HepG2 (cell line): Measurements from ENCODE around the gene AHSG. TPM values are rescaled to one million over a fixed set of nuclear protein-coding genes. Genes with fewer than 3 reads are reported as not detected.

Experiments
- CBX2 ChIP-seq, 2 experiments: fragments of 200-600 bp in 1 of 2; sonication (generic); formaldehyde crosslinking in 1 of 2; IDR thresholded peaks; 2 replicates each; pipeline versions ENCODE4 v1.7.0 to v1.8.1; 2018 to 2022; ENCODE audit warnings: low read depth in 2 of 2, low read length in 1 of 2, mild to moderate bottlenecking in 1 of 2, missing genetic modification reagents in 1 of 2
- CERS6 ChIP-seq: sonication (generic); formaldehyde crosslinking; IDR thresholded peaks from 2 replicates; pipeline ENCODE4 v1.5.0; 2020; ENCODE audit warnings: missing genetic modification reagents
- CREM ChIP-seq, 2 experiments: sonication (generic) in 1 of 2; formaldehyde crosslinking in 1 of 2; IDR thresholded peaks; 2 replicates each; pipeline versions ENCODE4 v1.4.0 to v1.6.1; 2016 to 2020; ENCODE audit warnings: antibody characterized with exemption in 1 of 2, mild to moderate bottlenecking in 1 of 2, missing genetic modification reagents in 1 of 2
- CTCF ChIP-seq: sonication (generic); formaldehyde crosslinking; IDR thresholded peaks from 2 replicates; pipeline ENCODE4 v1.5.0; 2020; ENCODE audit warnings: mild to moderate bottlenecking, missing genetic modification reagents, moderate library complexity
- ETV5 ChIP-seq: IDR thresholded peaks from 2 replicates; pipeline ENCODE4 v1.6.1; 2018; ENCODE audit warnings: missing biosample characterization, missing genetic modification reagents, inconsistent platforms, borderline replicate concordance
- MNT ChIP-seq: fragments of 450-650 bp; IDR thresholded peaks from 2 replicates; pipeline ENCODE4 v1.6.1; 2016
- PAF1 ChIP-seq: IDR thresholded peaks from 2 replicates; pipeline ENCODE4 v1.6.1; 2016; ENCODE audit warnings: missing genetic modification reagents, missing compliant biosample characterization
- PAWR ChIP-seq: sonication (generic); formaldehyde crosslinking; IDR thresholded peaks from 2 replicates; pipeline ENCODE4 v1.4.0; 2020; ENCODE audit warnings: missing genetic modification reagents, mild to moderate bottlenecking, borderline replicate concordance
- PCBP1 ChIP-seq: fragments of 200-400 bp; formaldehyde crosslinking; IDR thresholded peaks from 2 replicates; pipeline ENCODE4 v1.6.1; 2017; ENCODE audit warnings: mild to moderate bottlenecking, low read depth, low read length, borderline replicate concordance
- PHB2 ChIP-seq: fragments of 450-650 bp; IDR thresholded peaks from 2 replicates; pipeline ENCODE4 v1.6.1; 2018; ENCODE audit not compliant: partially characterized antibody
- PRDM15 ChIP-seq: sonication (generic); formaldehyde crosslinking; IDR thresholded peaks from 2 replicates; pipeline ENCODE4 v1.4.0; 2020; ENCODE audit warnings: missing genetic modification reagents
- RFX1 ChIP-seq: fragments of 450-650 bp; IDR thresholded peaks from 2 replicates; pipeline ENCODE4 v1.6.1; 2017
- RFXANK ChIP-seq: IDR thresholded peaks from 2 replicates; pipeline ENCODE4 v1.6.1; 2016
- SNAI1 ChIP-seq: sonication (generic); formaldehyde crosslinking; IDR thresholded peaks from 2 replicates; pipeline ENCODE4 v1.5.0; 2020; ENCODE audit warnings: mild to moderate bottlenecking, missing genetic modification reagents, borderline replicate concordance
- SNRNP70 ChIP-seq: fragments of 200-400 bp; formaldehyde crosslinking; IDR thresholded peaks from 2 replicates; pipeline ENCODE4 v1.6.1; 2017; ENCODE audit warnings: mild to moderate bottlenecking, low read depth, low read length, moderate library complexity
- TGIF2 ChIP-seq: IDR thresholded peaks from 2 replicates; pipeline ENCODE4 v1.6.1; 2016; ENCODE audit warnings: control low read depth, missing compliant biosample characterization
- ZNF101 ChIP-seq: sonication (generic); formaldehyde crosslinking; IDR thresholded peaks from 2 replicates; pipeline ENCODE4 v1.4.0; 2020; ENCODE audit warnings: mild to moderate bottlenecking, low read depth, missing genetic modification reagents, borderline replicate concordance
- ZNF30 ChIP-seq: sonication (generic); formaldehyde crosslinking; IDR thresholded peaks from 2 replicates; pipeline ENCODE4 v1.5.0; 2020; ENCODE audit warnings: mild to moderate bottlenecking, missing genetic modification reagents
- ZNF496 ChIP-seq: sonication (generic); formaldehyde crosslinking; IDR thresholded peaks from 2 replicates; pipeline ENCODE4 v1.8.1; 2023; ENCODE audit warnings: mild to moderate bottlenecking, moderate library complexity, missing genetic modification reagents; ENCODE audit not compliant: insufficient replicate concordance
- ZNF501 ChIP-seq: sonication (generic); formaldehyde crosslinking; IDR thresholded peaks from 2 replicates; pipeline ENCODE4 v1.5.1; 2020; ENCODE audit warnings: mild to moderate bottlenecking, moderate library complexity, missing genetic modification reagents
- ZNF549 ChIP-seq: sonication (generic); formaldehyde crosslinking; IDR thresholded peaks from 2 replicates; pipeline ENCODE4 v1.5.0; 2020; ENCODE audit warnings: missing genetic modification reagents
- ZNF556 ChIP-seq: sonication (generic); formaldehyde crosslinking; IDR thresholded peaks from 2 replicates; pipeline ENCODE4 v1.4.0; 2020; ENCODE audit warnings: mild to moderate bottlenecking, missing genetic modification reagents, borderline replicate concordance
- ZNF713 ChIP-seq: sonication (generic); formaldehyde crosslinking; IDR thresholded peaks from 2 replicates; pipeline ENCODE4 v1.4.0; 2020; ENCODE audit warnings: mild to moderate bottlenecking, missing genetic modification reagents
- polyA plus RNA-seq, 8 experiments: library from polyadenylated mRNA; depleted of rRNA in 3 of 8; stranded (reverse) in 7 of 8; unstranded in 1 of 8; fragments of >200 nt; fragmentation: Illumina TruSeq in 4 of 8; extraction: Trizol in 4 of 8; gene quantifications; 2 replicates each; pipeline versions ENCODE4 v1.2.1 to v1.2.3, GENCODE V29; 2011 to 2016; ENCODE audit warnings: low read depth in 4 of 8, missing spikeins in 1 of 8, mixed read lengths in 1 of 8; ENCODE audit not compliant: insufficient read depth in 1 of 8
- total RNA-seq, 5 experiments: library from RNA; depleted of rRNA; stranded (reverse); fragments of >200 nt; fragmentation: Illumina TruSeq; extraction: Trizol; gene quantifications; 2 replicates each; pipeline ENCODE4 v1.2.3, GENCODE V29; 2016; ENCODE audit warnings: low read depth in 1 of 5

Gene AHSG
- total and polyA plus RNA-seq, 2 of the 13 experiments (the other 11 are each of a cell fraction or from before 2014, with no cell fraction given): 2,043 to 19,152 TPM

- TF ChIP-seq PHB2 (no peak), ZNF549 (CRISPR knock-in tag) (no peak), CREM (IDR thresholded peaks at IDR 0.05) (no peak), CREM (CRISPR knock-in tag; IDR thresholded peaks at IDR 0.05) (no peak), CERS6 (no peak), RFXANK (CRISPR knock-in tag) (no peak), SNRNP70 (no peak), ZNF556 (CRISPR knock-in tag) (no peak), TGIF2 (CRISPR knock-in tag) (0 out of 2 replicates have a peak, but pooled peaks have one; percentile 36), ZNF101 (no peak), ZNF30 (CRISPR knock-in tag) (no peak), ZNF496 (CRISPR knock-in tag) (no peak), ZNF713 (CRISPR knock-in tag) (no peak), CTCF (CRISPR knock-in tag) (no peak), MNT (no peak), CBX2 (IDR thresholded peaks at IDR 0.05; ENCODE audit: low read depth, low read length) (no peak), CBX2 (CRISPR knock-in tag; IDR thresholded peaks at IDR 0.05; ENCODE audit: low read depth) (no peak), RFX1 (no peak), SNAI1 (CRISPR knock-in tag) (no peak), PCBP1 (no peak), ZNF501 (CRISPR knock-in tag) (no peak), PAWR (CRISPR knock-in tag) (no peak), PAF1 (no peak), ETV5 (peak; percentile 2; the same call in 1 of the 2 replicates), PRDM15 (CRISPR knock-in tag) (no peak)
These were observed 22.8 kb upstream of the AHSG start (continued) for GRCh38 chr3:186589856-186590579.
